ENCODE results near the gene NPAS3. TPM values are rescaled to one million over a fixed set of nuclear protein-coding genes. Genes with fewer than 3 reads are reported as not detected.

NPAS3 gene
- total RNA-seq, 1 donor from 2014 or later = 6.1 TPM

DNA sequence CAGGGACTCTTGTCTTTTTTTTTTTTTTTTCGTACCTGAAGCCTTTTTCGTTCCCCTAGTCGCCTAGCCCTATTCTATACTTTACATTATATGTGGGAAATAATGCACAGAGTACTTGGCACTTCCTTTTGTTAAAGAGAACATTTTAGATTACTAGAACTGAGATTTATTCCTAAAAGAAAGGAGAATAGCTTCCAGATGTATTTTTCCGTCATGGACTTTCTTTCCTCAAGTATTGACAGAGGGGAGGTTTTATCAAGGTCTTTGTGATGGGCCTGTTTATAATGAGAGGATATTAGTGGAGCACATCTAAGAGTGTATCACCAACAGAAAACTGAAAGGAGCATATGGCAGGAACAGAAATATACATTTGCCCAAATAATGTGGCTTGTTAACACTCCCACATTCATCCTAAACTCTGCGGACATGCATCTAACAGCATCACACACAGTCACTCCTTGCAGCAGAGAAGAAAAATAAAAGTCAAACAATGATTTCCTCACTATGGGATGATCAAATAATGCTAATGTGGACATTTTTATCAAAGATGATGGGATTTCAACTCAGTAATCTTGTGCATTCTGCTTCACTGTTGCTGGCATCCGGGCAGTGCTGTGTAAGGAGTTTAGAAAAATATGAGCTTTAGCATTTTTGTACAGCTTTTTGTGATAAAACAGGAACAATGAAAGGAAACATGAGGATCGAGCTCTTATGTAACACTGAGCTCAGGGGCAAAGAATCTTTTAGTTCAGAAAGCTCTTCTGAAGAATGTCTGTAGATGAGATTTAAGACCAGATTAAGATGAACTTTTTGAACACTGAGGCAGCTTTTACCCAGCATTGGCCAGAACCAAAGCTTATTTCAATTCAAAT lies 829.1 kb downstream of the NPAS3 start:
- Mint-ChIP-seq H3K9me3 (ENCODE audit: low read depth) (no peaks in the 10 kb centered on the region), H3K36me3 (ENCODE audit: insufficient read depth) (no peaks in the 10 kb centered on the region), H3K27me3 (peaks cover 18% of the 10 kb centered on the region), H3K27ac (no peak overlapping the region), H3K4me1 (ENCODE audit: low read depth) (peaks cover 5% of the 10 kb centered on the region), H3K4me3 (ENCODE audit: low read depth) (no peak overlapping the region)
- DNase-seq (ENCODE audit: low spot score, unreplicated experiment) = no peak
- TF ChIP-seq CTCF (IDR thresholded peaks at IDR 0.05; ENCODE audit: unreplicated experiment) = no peak

DNA sequence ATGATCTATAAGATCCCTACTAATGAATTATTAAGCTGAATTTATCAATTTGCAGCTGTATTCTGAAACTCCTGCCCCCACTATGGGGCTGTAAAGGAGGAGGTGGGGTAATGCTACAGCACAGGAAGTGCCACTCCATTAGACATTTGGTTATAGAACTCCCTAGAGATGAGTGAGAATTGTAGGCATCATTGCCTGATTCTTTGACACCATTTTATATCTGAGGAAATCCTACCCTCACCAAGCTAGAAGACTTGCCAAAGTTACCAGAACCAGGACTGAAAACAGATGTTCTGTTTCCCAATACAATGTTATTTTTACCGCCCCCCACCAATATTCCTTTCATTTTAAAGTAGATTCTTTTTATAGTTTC lies 829.8 kb downstream of the NPAS3 start:
- no peaks in the 10 kb centered on the region for H3K36me3 Mint-ChIP-seq (ENCODE audit: insufficient read depth)
- no peak overlapping the region for H3K4me3 Mint-ChIP-seq (ENCODE audit: low read depth)
- no peak for TF ChIP-seq CTCF (IDR thresholded peaks at IDR 0.05; ENCODE audit: unreplicated experiment)
- H3K27me3 Mint-ChIP-seq = peaks cover 17% of the 10 kb centered on the region
- peaks cover 5% of the 10 kb centered on the region for H3K4me1 Mint-ChIP-seq (ENCODE audit: low read depth)
- no peak for DNase-seq (ENCODE audit: low spot score, unreplicated experiment)
- H3K9me3 Mint-ChIP-seq (ENCODE audit: low read depth) = no peaks in the 10 kb centered on the region
- H3K27ac Mint-ChIP-seq = no peak overlapping the region

DNA sequence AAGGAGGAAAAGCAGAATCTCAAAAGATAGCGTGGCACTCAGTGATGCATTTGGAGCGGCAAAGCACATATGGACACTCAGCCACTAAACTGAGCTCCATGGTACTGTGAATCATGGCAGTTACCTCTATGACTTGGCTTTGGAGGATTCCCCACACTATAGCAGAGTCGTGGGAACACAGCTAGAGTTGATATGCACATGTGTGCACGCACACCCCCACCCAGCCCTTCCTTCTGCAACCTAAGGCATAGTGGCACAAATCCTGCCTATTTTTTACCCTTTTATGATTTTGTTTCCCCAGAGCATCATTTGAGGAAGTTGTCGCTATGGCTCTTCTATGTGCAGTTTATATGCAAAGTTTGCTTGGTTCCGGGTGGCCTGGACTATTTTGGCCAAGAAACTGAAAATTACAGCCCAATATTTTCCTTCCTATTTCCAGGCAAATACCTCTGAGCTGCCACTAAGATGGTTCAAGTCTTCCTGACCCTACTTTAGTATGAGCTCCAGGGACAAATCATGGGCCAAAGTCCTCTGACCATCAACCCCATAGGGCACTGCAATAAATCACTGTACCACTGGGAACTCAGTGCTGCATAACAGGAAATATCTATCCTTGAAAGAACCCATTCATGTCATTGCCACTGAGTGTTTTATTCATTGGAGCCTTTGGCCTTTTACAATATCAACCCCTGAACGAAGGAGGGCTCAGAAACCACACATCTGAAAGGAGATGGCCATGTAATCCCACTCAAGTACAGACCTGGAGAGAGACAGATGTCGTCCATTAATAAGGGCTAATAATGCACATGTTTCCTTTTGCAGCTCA lies 834.7 kb downstream of the NPAS3 start:
- Mint-ChIP-seq H3K4me3 (ENCODE audit: low read depth) (no peak overlapping the region), H3K27me3 (peaks cover 12% of the 10 kb centered on the region), H3K36me3 (ENCODE audit: insufficient read depth) (no peaks in the 10 kb centered on the region), H3K27ac (no peak overlapping the region), H3K4me1 (ENCODE audit: low read depth) (no peaks in the 10 kb centered on the region), H3K9me3 (ENCODE audit: low read depth) (no peaks in the 10 kb centered on the region)
- no peak for TF ChIP-seq CTCF (IDR thresholded peaks at IDR 0.05; ENCODE audit: unreplicated experiment)
- DNase-seq (ENCODE audit: low spot score, unreplicated experiment) = no peak

GRCh38 chr14:33774161-33774560 lies 835.5 kb downstream of the NPAS3 start:
- Mint-ChIP-seq H3K9me3 (ENCODE audit: low read depth) (no peaks in the 10 kb centered on the region), H3K4me1 (ENCODE audit: low read depth) (peaks cover 2% of the 10 kb centered on the region), H3K4me3 (ENCODE audit: low read depth) (no peak overlapping the region), H3K27ac (no peak overlapping the region), H3K27me3 (peaks cover 15% of the 10 kb centered on the region), H3K36me3 (ENCODE audit: insufficient read depth) (no peaks in the 10 kb centered on the region)
- DNase-seq (ENCODE audit: low spot score, unreplicated experiment) = no peak
- TF ChIP-seq CTCF (IDR thresholded peaks at IDR 0.05; ENCODE audit: unreplicated experiment) = no peak

GRCh38 chr14:33774723-33775470 lies 836.2 kb downstream of the NPAS3 start:
- Mint-ChIP-seq H3K4me1 (ENCODE audit: low read depth) (peaks cover 5% of the 10 kb centered on the region), H3K36me3 (ENCODE audit: insufficient read depth) (no peaks in the 10 kb centered on the region), H3K9me3 (ENCODE audit: low read depth) (no peaks in the 10 kb centered on the region), H3K27ac (no peak overlapping the region), H3K4me3 (ENCODE audit: low read depth) (no peak overlapping the region), H3K27me3 (peaks cover 12% of the 10 kb centered on the region)
- no peak for DNase-seq (ENCODE audit: low spot score, unreplicated experiment)
- no peak for TF ChIP-seq CTCF (IDR thresholded peaks at IDR 0.05; ENCODE audit: unreplicated experiment)

All from progenitor cell of endocrine pancreas (in vitro differentiated cells).